ENCODE results near the gene SLC17A2. TPM values are rescaled to one million over a fixed set of nuclear protein-coding genes. Genes with fewer than 3 reads are reported as not detected.
A peak's percentile ranks its signal among the peaks of the same experiment; 100 is the strongest.
"Not testable (repeated sequence)": the region's sequence is repeated elsewhere in the genome, so short reads cannot be mapped to it uniquely, and the experiment has no call there.

SLC17A2 gene
- total RNA-seq, 1 donor from 2014 or later, result not detected

DNA sequence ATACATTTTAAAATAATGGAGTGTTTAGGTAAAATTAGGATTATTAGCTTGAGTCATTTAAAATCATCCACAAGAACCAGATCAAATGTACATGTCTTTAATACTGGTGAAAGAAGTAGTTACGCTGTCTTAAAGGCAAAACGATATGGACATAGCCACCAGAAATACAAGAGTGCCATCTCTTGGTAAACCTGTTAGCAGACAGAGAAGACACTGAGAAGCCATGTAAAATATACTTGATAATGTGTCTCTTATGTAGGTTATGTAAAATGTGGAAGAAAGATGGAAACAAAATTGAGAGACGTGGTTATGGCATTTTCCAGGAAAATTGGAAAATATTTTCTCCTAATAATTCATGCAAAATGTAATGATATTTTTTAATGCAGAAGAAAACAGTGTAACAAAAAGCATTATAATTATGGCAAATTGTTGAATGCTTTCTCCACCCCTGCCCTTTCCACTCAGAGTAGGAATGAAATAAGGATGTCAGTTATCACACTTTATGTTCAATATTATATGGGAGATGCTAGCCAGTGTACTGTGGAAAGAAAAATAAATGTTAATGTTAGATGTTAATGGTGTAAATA lies 12.2 kb upstream of the SLC17A2 start:
- FAIRE-seq (no peak), DNase-seq (ENCODE audit: low read depth) (peak; percentile 57)
- H3K36me3 ChIP-seq (ENCODE audit: control insufficient read depth, insufficient read depth, low read length), result no peaks in the 10 kb centered on the region
- H3K4me3 ChIP-seq (ENCODE audit: low read depth, low read length), result no peak overlapping the region
- no peaks in the 10 kb centered on the region for H3K27me3 ChIP-seq (ENCODE audit: control insufficient read depth, insufficient read depth, low read length)
- TF ChIP-seq, protein P1, sequence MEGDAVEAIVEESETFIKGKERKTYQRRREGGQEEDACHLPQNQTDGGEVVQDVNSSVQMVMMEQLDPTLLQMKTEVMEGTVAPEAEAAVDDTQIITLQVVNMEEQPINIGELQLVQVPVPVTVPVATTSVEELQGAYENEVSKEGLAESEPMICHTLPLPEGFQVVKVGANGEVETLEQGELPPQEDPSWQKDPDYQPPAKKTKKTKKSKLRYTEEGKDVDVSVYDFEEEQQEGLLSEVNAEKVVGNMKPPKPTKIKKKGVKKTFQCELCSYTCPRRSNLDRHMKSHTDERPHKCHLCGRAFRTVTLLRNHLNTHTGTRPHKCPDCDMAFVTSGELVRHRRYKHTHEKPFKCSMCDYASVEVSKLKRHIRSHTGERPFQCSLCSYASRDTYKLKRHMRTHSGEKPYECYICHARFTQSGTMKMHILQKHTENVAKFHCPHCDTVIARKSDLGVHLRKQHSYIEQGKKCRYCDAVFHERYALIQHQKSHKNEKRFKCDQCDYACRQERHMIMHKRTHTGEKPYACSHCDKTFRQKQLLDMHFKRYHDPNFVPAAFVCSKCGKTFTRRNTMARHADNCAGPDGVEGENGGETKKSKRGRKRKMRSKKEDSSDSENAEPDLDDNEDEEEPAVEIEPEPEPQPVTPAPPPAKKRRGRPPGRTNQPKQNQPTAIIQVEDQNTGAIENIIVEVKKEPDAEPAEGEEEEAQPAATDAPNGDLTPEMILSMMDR (IDR thresholded peaks at IDR 0.05; ENCODE audit: insufficient read depth, low read length, severe bottlenecking), result peak; percentile 45

DNA sequence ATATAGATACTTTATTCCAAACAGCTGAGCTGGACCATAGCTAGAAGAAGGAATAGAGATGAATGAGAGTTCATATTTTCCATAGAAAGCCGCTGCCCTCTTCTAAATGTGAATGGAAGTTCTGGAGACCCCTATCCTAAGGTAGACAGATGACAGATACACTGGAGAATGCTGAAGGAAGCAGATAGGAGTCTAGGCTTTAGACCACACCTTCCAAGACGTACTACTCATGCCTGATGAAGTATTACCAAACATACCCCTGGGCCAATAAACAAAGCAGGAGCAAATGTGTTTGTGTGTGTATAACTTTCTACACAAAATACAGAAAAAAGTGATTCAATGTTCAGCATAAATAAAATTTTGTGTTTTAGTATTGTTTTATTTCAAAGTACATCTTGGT lies 9.1 kb upstream of the SLC17A2 start:
- H3K36me3 ChIP-seq (ENCODE audit: control insufficient read depth, insufficient read depth, low read length), result no peaks in the 10 kb centered on the region
- FAIRE-seq (no peak), DNase-seq (ENCODE audit: low read depth) (peak; percentile 27)
- H3K4me3 ChIP-seq (ENCODE audit: low read depth, low read length), result no peak overlapping the region
- peaks cover 1% of the 10 kb centered on the region for H3K27me3 ChIP-seq (ENCODE audit: control insufficient read depth, insufficient read depth, low read length)
- TF ChIP-seq, protein P1 (IDR thresholded peaks at IDR 0.05; ENCODE audit: insufficient read depth, low read length, severe bottlenecking), result no peak

DNA sequence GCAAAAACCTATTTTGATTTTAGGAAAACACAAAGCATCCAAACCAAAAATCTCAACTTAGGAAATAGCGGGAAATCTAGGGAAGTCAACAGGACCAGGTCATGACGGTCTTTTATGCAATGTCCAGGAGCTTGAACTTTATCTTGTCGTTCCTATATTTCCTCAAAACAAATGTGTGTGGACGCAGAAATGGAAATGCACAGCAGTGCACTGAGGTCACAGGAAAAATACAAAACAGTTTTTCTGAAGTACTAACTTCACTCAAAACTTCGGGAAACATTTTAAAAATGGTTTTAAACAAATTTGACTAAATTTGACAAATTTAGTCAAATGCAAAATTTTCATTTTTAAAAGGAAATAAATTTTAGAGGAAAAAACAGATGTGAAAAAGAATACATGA lies 5.5 kb upstream of the SLC17A2 start:
- Histone ChIP-seq H3K36me3 (ENCODE audit: control insufficient read depth, insufficient read depth, low read length) (no peaks in the 10 kb centered on the region), H3K4me3 (ENCODE audit: low read depth, low read length) (no peak overlapping the region), H3K27me3 (ENCODE audit: control insufficient read depth, insufficient read depth, low read length) (peaks cover 1% of the 10 kb centered on the region)
- TF ChIP-seq, protein P1 (IDR thresholded peaks at IDR 0.05; ENCODE audit: insufficient read depth, low read length, severe bottlenecking), result no peak
- FAIRE-seq, result no peak
- DNase-seq (ENCODE audit: low read depth), result no peak

DNA sequence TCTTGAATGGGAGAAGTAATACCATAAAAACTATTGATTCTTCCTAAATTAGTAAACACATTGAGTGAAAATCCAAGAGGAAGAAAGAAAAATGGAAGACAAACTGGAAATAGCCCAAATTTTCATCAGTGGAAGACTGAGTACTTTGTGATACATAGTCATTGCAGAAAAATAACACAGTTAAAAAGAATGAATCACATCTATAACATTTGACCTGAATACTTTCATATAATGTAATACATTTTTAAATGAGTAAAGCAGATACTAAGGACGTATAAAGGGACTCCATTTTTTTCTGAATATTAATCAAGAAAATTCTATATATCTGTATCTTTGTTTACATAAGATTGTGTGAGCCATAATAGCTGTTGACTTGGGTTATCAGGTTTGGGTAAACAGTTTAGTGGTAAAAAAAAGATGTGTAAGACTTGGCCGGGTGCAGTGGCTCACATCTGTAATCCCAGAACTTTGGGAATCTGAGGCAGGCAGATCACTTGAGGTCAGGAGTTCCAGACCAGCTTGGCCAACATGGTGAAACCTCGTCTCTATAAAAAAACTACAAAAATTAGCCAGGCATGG lies 4.3 kb upstream of the SLC17A2 start:
- DNase-seq (ENCODE audit: low read depth), result peak; percentile 13

DNA sequence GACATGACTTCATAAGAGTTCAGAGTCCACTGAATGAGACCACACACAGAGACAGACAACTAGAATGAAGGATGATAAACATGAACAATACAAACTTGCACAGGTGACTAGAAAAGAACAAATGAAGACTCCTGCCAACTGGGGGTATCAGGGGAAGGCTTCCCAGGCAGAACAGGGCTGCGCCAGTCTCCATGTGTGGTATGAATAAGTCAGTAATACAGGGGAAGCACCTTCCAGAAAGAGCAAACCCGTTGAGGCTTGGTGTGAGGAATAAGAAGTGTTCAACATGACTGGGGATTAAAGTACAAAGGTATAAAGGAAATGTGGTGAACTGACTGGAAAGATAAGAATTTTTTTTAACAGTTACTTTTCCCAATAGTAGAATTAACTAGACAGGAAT lies 3.7 kb upstream of the SLC17A2 start:
- FAIRE-seq, result no peak
- DNase-seq (ENCODE audit: low read depth), result no peak
- TF ChIP-seq, protein P1 (IDR thresholded peaks at IDR 0.05; ENCODE audit: insufficient read depth, low read length, severe bottlenecking), result no peak

More for the DNA sequence above, 4.3 kb upstream of the SLC17A2 start:
- TF ChIP-seq, protein P1 (IDR thresholded peaks at IDR 0.05; ENCODE audit: insufficient read depth, low read length, severe bottlenecking), result no peak
- Histone ChIP-seq H3K4me3 (ENCODE audit: low read depth, low read length) (no peak overlapping the region), H3K27me3 (ENCODE audit: control insufficient read depth, insufficient read depth, low read length) (peaks cover 1% of the 10 kb centered on the region), H3K36me3 (ENCODE audit: control insufficient read depth, insufficient read depth, low read length) (no peaks in the 10 kb centered on the region)
- no peak for FAIRE-seq

DNA sequence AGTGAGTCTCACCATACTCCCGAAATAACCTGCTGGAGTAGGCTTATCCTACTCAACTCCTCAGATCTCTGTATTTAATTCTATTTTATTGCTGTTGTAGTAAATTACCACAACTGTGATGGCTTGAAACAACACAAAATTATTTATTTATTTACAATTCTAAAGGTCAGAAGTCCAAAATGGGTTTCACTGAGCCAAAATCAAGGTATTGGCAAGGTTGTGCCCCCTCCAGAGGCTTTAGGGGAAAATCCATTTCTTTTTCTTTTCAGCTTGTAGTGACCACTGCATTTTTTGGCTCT lies 869 bp upstream of the SLC17A2 start:
- TF ChIP-seq, protein P1 (IDR thresholded peaks at IDR 0.05; ENCODE audit: insufficient read depth, low read length, severe bottlenecking), result no peak
- Histone ChIP-seq H3K27me3 (ENCODE audit: control insufficient read depth, insufficient read depth, low read length) (no peaks in the 10 kb centered on the region), H3K4me3 (ENCODE audit: low read depth, low read length) (no peak overlapping the region), H3K36me3 (ENCODE audit: control insufficient read depth, insufficient read depth, low read length) (no peaks in the 10 kb centered on the region)
- FAIRE-seq (no peak), DNase-seq (ENCODE audit: low read depth) (no peak)

More for the DNA sequence above, 3.7 kb upstream of the SLC17A2 start:
- Histone ChIP-seq H3K4me3 (ENCODE audit: low read depth, low read length) (no peak overlapping the region), H3K27me3 (ENCODE audit: control insufficient read depth, insufficient read depth, low read length) (peaks cover 1% of the 10 kb centered on the region), H3K36me3 (ENCODE audit: control insufficient read depth, insufficient read depth, low read length) (no peaks in the 10 kb centered on the region)

DNA sequence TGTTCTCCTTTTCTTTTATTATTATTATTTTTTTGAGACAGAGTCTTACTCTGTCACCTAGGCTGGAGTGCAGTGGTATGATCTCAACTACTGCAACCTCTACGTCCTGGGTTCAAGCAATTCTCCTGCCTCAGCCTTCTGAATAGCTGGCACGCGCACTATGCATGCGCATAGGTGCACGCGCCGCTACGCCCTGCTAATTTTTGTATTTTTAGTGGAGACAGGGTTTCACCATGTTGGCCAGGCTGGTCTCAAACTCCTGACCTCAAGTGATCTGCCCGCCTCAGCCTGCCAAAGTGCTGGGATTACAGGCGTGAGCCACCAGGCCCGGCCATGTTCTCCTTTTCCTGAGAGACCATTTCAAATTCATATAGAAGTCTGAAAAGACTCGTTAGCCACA lies 706 bp downstream of the SLC17A2 start:
- H3K36me3 ChIP-seq (ENCODE audit: control insufficient read depth, insufficient read depth, low read length); FAIRE-seq; DNase-seq (ENCODE audit: low read depth); H3K4me3 ChIP-seq (ENCODE audit: low read depth, low read length); H3K27me3 ChIP-seq (ENCODE audit: control insufficient read depth, insufficient read depth, low read length): not testable (repeated sequence)
